Sigmoid colon (tissue), 3 donors: Measurements from ENCODE around the gene CHCHD6.

ENCODE experiments used
- POLR2A ChIP-seq, 2 donors: fragments of 450-650 bp; IDR thresholded peaks; one replicate each; pipeline ENCODE4 v1.6.1; 2016; ENCODE audit warnings: antibody characterized with exemption in 2 of 2, mild to moderate bottlenecking in 2 of 2, moderate library complexity in 2 of 2
- TF ChIP-seq, protein P1 (sequence below), 4 experiments: fragments of 450-650 bp in 3 of 4; fragments of 200-600 bp in 1 of 4; IDR thresholded peaks; one replicate each; pipeline ENCODE4 v1.5.1; 2016 to 2019; ENCODE audit warnings: antibody characterized with exemption in 4 of 4, mild to moderate bottlenecking in 3 of 4, moderate library complexity in 2 of 4

DNA sequence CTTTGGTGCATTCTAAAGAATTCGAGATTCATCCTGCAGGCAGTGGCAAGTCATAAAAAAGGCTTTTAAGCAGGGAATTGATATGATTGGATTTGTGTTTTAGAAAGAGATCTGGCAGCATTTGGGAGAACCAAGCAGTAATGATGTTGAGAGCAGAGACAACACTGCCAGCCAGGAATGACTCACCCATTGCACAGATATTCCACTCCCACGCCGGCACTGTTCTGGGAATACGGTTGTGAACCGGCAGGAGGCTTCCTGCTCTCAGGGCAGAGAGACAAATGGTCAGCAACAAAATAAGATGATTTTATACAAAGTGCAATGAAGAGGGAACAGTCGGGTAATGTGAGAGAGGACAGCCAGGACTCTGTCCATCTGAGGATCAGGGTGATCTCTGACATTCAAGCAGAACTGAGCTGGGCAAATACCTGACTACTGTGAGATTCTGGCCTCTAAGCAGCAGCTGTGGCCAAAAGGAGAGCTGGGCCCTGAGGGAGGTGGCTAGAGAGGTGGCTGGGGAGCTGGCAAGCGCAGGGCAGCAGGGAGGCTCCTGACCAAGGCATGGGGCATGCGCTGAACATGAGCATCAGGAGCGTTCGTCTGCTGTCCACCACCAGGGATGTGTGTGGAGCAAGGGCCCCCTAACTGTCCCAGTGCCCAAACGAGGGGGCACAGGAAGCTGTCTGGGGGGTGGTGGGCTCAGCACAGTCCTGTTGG lies 222.8 kb downstream of the CHCHD6 start:
- TF ChIP-seq, protein P1, sequence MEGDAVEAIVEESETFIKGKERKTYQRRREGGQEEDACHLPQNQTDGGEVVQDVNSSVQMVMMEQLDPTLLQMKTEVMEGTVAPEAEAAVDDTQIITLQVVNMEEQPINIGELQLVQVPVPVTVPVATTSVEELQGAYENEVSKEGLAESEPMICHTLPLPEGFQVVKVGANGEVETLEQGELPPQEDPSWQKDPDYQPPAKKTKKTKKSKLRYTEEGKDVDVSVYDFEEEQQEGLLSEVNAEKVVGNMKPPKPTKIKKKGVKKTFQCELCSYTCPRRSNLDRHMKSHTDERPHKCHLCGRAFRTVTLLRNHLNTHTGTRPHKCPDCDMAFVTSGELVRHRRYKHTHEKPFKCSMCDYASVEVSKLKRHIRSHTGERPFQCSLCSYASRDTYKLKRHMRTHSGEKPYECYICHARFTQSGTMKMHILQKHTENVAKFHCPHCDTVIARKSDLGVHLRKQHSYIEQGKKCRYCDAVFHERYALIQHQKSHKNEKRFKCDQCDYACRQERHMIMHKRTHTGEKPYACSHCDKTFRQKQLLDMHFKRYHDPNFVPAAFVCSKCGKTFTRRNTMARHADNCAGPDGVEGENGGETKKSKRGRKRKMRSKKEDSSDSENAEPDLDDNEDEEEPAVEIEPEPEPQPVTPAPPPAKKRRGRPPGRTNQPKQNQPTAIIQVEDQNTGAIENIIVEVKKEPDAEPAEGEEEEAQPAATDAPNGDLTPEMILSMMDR (IDR thresholded peaks at IDR 0.05): no peak
- no peak for TF ChIP-seq POLR2A (IDR thresholded peaks at IDR 0.05)
